ENCODE data around the gene ZFP36L1. TPM values are rescaled to one million over a fixed set of nuclear protein-coding genes. Genes with fewer than 3 reads are reported as not detected.

ZFP36L1 gene
- total and polyA plus RNA-seq, 2 of the 13 experiments (the other 11 are each of a cell fraction or from before 2014, with no cell fraction given), result 7.4 to 10.2 TPM

- in situ Hi-C loops (cut with HindIII; ENCODE audit: extremely low pct_ligation_motif_present, low pct_unique_long_range_greater_than_20kb), result loop anchor here (5.0 to 25.0 kb wide), 3 partner anchors 569 to 1204 kb away; partner anchors contain the start of genes ARG2 and PIGH
- FAIRE-seq (peak; percentile 50), ATAC-seq (peak; percentile 76), DNase-seq (ENCODE audit: low spot score) (peak; percentile 63)
- Histone ChIP-seq H4K20me1 (ENCODE audit: insufficient read depth, low read length) (no peaks in the 10 kb centered on the region), H3K27ac (ENCODE audit: extremely low read length, insufficient read depth, low read length) (peak overlapping the region; percentile 10), H3K79me2 (ENCODE audit: insufficient read depth, low read length) (no peaks in the 10 kb centered on the region), H3K9ac (ENCODE audit: insufficient read depth, low read depth, low read length) (peak overlapping the region; percentile 73), H3K4me2 (ENCODE audit: low read depth, low read length) (peak overlapping the region; percentile 65), H3K4me3 (replicated peaks in 1 of 3; ENCODE audit: insufficient read depth in 1 of 3, low read depth in 2 of 3, low read length in 3 of 3) (peak overlapping the region in 2 of 3 experiments; percentile 47 to 66; a peak in 4 of 6 replicates), H3K4me1 (ENCODE audit: insufficient read depth, low read length) (peaks cover 76% of the 10 kb centered on the region), H3K27me3 (ENCODE audit: control insufficient read depth in 1 of 2, insufficient read depth in 2 of 2, low read length in 2 of 2) (no peaks in the 10 kb centered on the region), H3K9me3 (ENCODE audit: low read length) (no peaks in the 10 kb centered on the region), H3K36me3 (replicated peaks in 1 of 2; ENCODE audit: control insufficient read depth in 1 of 2, insufficient read depth in 2 of 2, low read length in 2 of 2) (no peaks in the 10 kb centered on the region), H2AFZ (ENCODE audit: low read length) (no peak overlapping the region)
- intact Hi-C loops (cut with micrococcal nuclease; ENCODE audit: unreplicated experiment), result loop anchor here (1.0 to 10.0 kb wide), 2 partner anchors 352 to 872 kb away; no protein-coding TSS in a partner anchor
- ChIA-PET POLR2A (interaction anchor here (1.3 to 5.6 kb wide), 7 partner anchors 8 to 347 kb away, joined by 3 to 74 read pairs (median 12); partner anchors contain the start of gene ZFP36L1), CTCF (ENCODE audit: low intra/inter-chr PET ratio, low total read pairs) (interaction anchor here (1.2 to 1.6 kb wide), 6 partner anchors 21 to 979 kb away, joined by 3 to 15 read pairs (median 8); no protein-coding TSS in a partner anchor)
- 93% methylated on average over 26 of the region's 82 CpGs for WGBS (ENCODE audit: low lambda C conversion rate)
- BruUV-seq (replicated peaks), result no TSS peak
- TF ChIP-seq SAP130 (CRISPR knock-in tag; IDR thresholded peaks at IDR 0.05; ENCODE audit: low read depth) (peak; percentile 50), ZNF547 (CRISPR knock-in tag; IDR thresholded peaks at IDR 0.05) (peak; percentile 63), MTA1 (CRISPR knock-in tag; IDR thresholded peaks at IDR 0.05; ENCODE audit: borderline replicate concordance) (0 out of 2 replicates have a peak, but pooled peaks have one; percentile 79), ZNF407 (CRISPR knock-in tag; IDR thresholded peaks at IDR 0.05; ENCODE audit: not compliant biosample characterization) (peak; percentile 31), HIVEP1 (CRISPR knock-in tag; IDR thresholded peaks at IDR 0.05) (no peak), ZNF879 (CRISPR knock-in tag; IDR thresholded peaks at IDR 0.05) (no peak), FOSL1 (CRISPR knock-in tag; IDR thresholded peaks at IDR 0.05; ENCODE audit: borderline replicate concordance) (no peak), FIP1L1 (IDR thresholded peaks at IDR 0.05; ENCODE audit: borderline replicate concordance, insufficient read depth, low read depth, low read length) (no peak), PLRG1 (conservative IDR thresholded peaks at IDR 0.05) (no peak), CCAR2 (optimal IDR thresholded peaks at IDR 0.05; ENCODE audit: low read depth, low read length) (no peak), ZNF431 (CRISPR knock-in tag; IDR thresholded peaks at IDR 0.05; ENCODE audit: borderline replicate concordance, low read depth) (no peak), ZNF792 (CRISPR knock-in tag; IDR thresholded peaks at IDR 0.05) (no peak), CBFB (CRISPR knock-in tag; IDR thresholded peaks at IDR 0.05) (no peak), NR2F6 (IDR thresholded peaks at IDR 0.05) (no peak), NR2F6 (CRISPR knock-in tag; IDR thresholded peaks at IDR 0.05) (0 out of 2 replicates have a peak, but pooled peaks have one; percentile 34)
Measured at GRCh38 chr14:68816183-68816942, 23.5 kb upstream of the ZFP36L1 start.

Data from HepG2 (cell line).